HepG2 (cell line): ENCODE results near the gene GLB1L3.

Experiments used
- DNMT3B ChIP-seq: conservative IDR thresholded peaks from 2 replicates; pipeline ENCODE4 v1.6.1; 2016; ENCODE audit warnings: missing biosample characterization, control low read depth
- KDM2A ChIP-seq: sonication (generic); formaldehyde crosslinking; IDR thresholded peaks from 2 replicates; pipeline ENCODE4 v1.4.0; 2020; ENCODE audit warnings: low read depth, missing genetic modification reagents, borderline replicate concordance
- SIX1 ChIP-seq: sonication (generic); formaldehyde crosslinking; IDR thresholded peaks from 2 replicates; pipeline ENCODE4 v1.4.0; 2020; ENCODE audit warnings: missing genetic modification reagents, borderline replicate concordance
- SUZ12 ChIP-seq: fragments of 150-350 bp; IDR thresholded peaks from 2 replicates; pipeline ENCODE4 v1.6.1; 2014; ENCODE audit warnings: low read depth, low read length

- TF ChIP-seq SIX1 (CRISPR knock-in tag) (no peak), SUZ12 (no peak), KDM2A (CRISPR knock-in tag) (no peak), DNMT3B (CRISPR knock-in tag) (no peak)
Observed at GRCh38 chr11:134266841-134267251, 9.3 kb upstream of the GLB1L3 start.
